GM19468 (cell line): Measurements from ENCODE around the gene ESPN.

ENCODE experiments used
- ATAC-seq: cut with Tn5 transposase; IDR thresholded peaks from one replicate; pipeline ENCODE4 v1.9.1; 2021; ENCODE audit warnings: mild to moderate bottlenecking, moderate library complexity, moderate number of reproducible peaks; ENCODE audit not compliant: unreplicated experiment; ENCODE audit errors: extremely low read depth

The ESPN gene

DNA sequence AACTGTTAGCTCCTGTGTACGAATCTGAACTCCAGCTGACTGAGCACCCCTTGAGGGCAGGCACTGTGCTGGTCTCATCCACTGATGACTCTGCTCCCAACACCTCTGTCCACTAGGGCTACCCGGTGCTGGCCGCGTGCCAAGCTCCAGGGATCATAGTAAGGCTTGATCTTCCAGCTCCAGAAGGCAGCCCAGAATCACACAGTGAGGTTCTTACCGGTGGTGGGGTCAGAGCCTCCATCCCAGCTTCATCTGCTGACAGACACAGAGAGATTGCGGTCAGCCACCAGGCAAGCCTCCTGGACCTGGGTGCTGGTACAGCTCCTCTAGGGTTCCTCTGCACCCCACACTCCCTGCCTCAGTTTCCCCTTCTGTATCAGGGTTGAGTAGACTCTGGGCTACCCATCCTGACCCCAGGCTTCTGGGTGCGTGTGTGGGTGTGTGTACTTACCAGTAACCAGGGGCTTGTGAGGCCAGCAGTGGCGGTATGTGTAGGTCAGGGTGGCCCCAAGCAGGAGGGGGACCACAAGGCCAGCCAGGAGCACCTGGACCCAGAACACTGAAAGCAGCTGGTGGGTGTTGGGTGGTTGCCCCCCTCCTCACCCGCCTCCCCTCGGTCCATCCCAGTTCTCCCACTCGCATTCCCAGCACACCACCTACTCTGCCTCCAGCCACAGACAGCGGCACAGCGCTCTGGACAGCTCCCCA, 38.0 kb downstream of the ESPN start:
- no peak for ATAC-seq

DNA sequence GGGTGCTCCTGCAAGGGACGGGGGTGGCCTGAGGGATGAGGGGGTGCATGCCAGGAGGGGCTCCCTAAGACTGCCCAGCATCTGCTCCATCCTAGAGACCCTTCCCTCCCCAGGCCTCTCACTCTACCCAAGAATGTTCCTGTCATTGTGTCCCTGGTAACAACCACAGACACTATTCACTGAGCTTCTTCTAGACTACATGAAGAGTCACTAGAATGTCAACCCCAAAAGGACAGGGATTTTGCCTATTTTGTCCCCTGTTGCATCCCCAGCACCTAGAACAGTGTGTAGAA, 38.5 kb downstream of the ESPN start:
- ATAC-seq: no peak

DNA sequence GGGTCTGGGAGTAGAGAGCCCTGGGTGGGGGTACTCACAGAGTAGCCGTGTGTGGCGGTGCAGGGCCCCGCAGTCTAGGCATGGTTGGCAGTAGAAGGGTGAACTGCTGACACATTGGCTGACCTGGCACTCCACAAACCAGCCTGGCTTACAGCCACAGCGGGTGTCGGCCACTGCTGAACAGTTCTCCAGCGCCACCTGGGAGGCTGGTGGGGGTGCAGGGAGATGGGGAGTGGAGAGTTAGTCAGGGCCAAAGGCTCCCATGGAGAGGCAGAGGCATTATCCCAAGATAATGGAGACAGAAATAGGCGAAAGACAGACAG, 39.9 kb downstream of the ESPN start:
- no peak for ATAC-seq

DNA sequence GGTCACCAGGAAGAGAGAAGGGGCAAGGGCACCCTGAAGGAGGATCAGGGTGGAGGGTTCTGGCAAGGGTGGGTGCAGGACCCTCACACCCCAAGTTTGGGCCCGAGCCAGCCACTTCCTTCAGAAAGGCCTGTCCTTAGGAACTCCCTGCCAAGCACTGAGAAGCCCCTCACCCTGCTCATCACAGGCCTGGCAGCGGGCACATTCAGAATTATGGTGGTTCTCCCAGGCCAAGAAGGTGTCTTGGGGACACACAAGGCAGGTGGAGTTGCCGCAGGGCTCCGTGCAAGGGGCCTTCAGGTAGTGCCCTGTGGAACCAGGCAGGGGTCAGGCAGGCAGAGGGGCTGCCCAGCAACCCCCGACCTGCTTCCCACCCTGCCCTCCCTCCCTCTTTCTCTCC, 40.3 kb downstream of the ESPN start:
- ATAC-seq: no peak

DNA sequence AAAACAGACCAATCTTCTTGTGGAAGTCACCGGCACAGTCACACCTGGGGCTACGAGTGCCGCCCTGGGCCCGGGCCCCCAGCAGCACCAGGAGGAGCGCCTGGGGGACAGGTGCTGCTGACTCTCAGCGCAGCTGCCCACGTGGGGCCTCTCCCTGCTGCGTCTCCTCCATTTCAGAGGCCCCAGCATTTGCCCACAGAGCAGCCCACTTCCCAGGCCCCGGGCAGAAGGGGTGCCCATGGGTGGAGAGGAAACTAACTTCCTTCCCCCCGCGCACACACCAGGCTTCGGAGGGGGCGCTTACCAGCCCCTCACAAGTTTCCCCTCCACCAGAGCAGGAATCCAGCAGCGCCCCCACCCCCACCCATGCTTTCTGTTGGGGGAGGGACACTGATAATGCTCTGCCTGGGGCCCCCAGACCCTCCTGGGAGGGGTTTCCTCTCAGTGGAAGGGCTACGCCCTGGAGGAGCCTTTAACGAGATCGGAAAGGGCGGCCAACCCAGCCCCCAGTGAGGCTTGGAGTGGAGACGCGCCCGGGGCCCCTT, 41.0 kb downstream of the ESPN start:
- no peak for ATAC-seq

DNA sequence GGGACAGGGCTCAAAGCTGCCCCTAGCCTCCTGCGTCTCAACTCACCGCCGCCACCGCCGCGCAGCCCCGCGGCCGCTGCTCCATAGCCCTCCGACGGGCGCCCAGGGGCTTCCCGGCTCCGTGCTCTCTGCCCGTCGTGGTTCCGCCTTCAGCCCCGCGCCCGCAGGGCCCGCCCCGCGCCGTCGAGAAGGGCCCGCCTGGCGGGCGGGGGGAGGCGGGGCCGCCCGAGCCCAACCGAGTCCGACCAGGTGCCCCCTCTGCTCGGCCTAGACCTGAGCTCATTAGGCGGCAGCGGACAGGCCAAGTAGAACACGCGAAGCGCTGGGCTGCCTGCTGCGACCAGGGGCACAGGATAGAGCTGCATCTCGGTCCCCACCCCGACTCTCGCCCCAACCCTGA, 41.4 kb downstream of the ESPN start, which contains the start of gene TNFRSF25:
TNFRSF25 (minus strand) TSS at position 151 of the 400 bp plus-strand sequence; CDS start at position 85, 66 bp downstream.
- no peak for ATAC-seq

DNA sequence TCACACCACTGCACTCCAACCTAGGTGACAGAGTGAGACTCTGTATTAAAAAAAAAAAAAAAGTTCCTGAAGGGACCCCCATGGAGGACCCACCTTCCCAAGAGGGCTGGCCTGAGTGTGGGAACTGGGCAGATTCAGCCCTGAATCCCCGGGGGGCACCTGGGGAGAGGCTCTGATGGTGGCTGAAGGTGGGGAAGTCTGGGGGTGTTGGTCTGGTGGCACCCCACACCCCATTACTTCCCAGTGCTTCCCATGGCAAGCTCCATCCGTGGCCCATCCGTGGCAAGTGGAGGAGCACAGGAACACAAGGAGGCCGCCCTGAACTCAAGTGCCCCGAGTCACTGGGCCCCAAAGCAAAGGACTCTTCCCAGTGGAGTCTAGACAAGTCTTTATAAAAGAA, 42.2 kb downstream of the ESPN start:
- no peak for ATAC-seq

DNA sequence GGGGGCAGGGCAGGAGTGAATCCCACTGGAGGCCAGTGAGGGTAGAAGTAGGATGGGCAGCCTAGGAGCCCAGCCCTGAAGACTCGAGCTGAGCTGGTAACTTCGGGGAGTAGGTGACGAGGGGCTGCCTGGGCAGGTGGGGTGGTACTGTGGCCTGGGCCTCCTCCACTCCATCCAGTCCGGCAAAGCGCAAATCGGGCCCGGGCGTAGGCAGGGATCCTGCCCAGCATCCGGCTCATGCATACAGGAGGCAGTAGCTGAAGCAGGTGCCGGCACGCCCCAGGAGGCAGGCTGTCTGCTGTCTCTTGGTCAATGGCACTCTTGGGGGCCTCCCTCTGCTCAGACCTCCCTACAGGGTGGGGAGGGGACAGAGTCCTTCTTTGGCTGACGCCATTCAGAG, 42.6 kb downstream of the ESPN start:
- ATAC-seq: no peak

DNA sequence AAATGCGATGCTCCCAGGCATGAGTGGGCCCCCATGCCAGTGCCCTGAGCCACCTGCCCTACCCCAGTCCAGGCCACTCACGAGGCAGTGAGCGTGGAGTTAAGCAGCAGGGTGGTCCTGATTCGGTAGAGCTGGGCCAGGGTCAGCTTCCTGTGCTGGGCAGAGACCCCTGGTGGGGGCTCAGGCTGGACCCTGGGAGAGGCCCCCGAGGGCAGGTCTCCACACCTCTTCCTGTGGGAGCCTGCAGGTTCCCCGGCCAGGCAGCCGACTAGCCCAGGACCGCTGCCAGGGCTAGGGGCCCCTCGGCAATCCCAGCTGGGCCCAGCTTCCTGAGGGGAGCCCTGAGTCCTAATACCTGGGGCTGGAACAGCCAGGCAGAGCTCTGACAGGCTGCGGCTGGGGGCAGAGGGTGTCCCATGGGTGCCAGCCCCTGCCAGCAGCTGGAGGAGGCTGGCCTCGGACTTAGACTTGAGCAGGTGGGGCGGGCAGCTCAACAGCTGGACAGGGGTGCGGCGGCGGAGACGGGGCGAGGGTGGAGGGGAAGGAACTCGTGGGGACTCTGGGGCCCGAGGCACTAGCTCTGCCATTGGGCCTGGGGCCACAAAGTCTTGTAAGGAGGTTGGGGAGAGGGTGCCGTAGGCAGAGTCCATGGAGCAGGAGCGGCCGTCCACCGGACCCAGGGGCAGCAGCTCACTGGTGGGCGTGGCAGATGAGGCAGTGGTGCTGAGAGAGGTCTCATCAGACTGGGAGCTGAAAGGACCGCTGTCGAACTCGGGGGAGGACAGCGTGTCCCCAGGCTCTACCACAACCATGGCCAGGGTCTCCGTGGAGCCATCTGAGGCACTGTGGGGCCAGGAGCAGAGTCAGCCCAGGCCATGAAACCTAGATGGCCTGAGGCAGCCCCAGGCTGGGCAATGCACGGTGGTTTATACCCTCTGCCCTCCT, 43.4 kb downstream of the ESPN start:
- ATAC-seq: no peak

DNA sequence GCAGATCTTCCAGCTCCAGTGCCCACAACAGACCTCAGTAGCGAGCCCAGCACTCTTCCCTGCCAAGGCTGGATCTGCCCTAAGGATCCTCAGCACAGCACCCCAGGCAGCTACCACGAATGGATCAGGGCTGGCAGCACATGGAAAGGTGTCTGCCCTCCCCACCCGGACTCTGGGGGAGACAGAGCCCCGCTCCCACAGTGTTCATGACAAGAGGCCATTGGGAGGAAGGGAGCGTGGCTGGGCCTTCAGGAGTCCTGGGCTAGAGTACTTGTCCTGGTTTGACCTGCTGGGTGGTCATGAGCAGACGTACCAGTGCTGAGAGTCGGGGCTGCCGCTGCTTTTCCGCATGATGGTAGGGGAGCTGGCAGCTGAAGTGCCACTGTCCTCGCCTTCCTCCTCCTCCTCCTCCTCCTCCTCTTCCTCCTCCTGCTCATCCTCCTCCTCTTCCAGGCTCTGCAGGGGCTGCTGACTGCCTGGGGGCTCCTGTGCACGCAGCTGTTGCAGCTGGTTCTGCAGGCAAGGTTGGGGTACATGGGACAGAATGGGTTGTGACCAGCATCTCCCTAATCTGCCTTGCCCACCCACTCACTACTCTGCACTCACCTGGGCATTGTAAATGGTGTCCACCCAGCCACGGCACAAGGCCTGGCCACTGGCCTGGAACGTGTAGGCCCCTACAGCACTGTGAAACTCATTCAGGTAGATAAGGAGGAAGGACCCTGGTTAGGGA, 44.3 kb downstream of the ESPN start:
- no peak for ATAC-seq

DNA sequence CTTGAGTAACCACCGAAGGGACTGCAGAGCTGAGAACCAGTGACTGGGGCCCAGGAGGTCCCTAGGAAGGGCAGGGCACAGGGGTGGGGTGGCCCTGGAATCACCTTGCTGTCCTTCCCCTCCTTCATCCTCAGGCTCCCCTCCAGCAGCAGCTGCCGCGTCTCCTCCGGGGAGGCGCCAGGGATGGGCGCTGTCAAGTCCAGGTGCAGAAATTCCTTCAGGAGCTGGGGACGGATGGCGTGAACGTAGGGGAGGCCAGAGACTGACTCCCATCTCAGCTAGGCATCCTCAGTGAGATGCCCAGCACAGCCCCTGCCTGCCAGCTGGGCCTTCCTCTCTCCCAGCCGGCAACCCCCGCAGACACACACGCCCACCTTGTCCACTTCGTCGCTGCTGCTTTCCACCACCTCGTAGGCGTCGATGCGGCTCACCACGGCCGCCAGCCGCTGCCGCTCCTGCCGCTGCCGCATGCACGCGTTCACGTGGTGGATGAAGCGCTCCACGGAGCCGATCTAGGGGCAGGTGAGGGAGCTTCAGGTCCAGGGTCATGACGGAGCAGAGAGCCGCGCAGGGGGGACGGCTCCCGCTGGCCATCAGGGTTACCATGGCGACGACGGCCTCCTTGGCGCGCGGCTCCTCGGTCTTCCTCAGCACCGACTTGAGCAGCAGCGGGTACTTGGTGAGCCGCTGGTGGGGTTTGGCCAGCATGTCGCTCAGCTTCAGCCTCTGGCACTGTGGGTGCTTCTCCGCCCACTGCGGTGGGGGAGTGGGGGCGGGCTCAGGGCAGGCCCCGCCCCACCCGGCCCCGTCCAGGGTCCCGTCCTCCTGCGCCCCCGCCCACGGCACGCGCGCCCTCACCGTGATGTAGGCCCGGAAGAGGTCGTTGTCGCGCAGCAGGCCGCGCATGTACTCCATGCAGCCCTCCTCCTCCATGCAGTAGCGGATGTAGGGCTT, 45.8 kb downstream of the ESPN start:
- no peak for ATAC-seq

DNA sequence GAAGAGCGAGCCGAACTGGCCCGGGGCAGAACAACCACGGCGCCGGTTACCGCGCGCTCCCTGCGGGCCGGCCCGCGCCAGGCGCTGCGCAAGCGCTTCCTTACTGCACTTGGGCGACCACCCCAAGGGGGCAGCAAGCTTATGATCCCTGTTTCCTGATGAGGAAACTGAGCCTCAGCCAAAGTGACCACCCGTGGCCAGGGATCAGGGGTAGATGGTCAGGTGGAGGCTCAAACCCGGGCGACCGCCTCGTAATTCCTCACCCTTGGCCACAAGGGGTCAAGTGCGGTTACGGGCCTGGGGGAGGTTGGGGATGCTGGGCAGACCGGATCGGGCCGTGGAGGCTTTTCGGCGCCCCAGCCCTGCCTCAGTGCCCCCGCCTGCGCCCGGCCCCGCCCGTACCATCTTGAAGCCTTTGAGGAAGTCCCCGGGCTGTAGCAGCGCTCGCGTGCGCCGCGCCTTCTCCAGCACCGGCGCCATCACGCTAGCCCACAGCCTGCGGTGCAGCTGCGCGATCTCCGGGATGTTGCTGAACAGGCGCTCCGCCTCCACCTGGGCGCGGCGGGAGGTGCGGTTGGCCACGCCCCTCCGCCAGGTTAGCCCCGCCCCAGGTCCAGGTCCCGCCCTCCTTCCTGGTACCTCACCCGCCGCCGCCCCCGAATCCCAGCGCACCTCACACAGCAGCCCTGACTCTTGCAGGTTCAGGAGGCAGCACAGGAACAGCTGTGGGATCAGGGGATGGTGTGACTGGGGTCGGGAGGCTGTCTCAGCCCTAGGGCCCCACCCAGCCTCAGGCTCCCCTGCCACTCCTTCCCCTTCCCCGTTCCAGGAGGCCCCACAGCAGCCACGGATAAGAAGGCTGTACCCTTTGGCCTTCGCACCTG, 46.8 kb downstream of the ESPN start:
- no peak for ATAC-seq

DNA sequence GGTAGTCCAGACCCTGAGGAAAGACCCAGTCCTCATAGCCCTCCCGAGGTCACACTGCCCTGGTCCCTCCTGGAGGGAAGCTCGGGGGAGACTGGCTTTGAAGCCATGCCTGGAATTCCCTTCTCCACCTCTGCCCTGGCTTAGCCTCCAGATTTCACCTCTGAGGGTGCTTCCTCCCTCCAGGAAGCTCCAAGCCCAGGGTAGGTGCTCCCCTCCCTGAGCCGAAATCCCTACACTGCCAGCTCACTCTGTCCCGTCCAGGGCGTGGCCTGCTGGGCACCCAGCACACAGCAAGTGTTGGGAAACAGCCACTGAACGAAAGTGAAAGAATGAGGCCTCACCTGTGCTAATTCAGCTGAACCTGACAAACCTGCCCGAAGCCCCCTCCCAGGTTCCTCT, 47.4 kb downstream of the ESPN start:
- ATAC-seq: no peak

DNA sequence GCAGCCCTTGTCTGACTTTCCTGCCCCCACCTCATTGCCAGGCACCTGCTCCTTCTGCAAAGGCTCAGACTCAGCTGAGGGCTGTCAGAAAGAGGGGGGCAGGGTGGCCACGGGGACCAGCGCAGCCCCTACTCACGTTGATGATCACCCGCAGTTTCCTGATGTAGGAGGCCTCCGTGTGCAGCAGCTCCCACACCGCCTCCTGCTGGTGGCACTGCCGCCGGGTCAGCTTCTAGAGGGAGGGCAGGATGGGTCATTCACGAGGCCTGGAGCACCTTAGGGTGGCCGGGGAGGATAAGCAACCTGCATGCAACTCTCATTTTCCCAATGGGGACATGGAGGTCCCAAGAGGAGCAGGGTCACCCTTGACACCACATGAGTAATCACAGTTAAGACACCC, 47.8 kb downstream of the ESPN start:
- no peak for ATAC-seq

DNA sequence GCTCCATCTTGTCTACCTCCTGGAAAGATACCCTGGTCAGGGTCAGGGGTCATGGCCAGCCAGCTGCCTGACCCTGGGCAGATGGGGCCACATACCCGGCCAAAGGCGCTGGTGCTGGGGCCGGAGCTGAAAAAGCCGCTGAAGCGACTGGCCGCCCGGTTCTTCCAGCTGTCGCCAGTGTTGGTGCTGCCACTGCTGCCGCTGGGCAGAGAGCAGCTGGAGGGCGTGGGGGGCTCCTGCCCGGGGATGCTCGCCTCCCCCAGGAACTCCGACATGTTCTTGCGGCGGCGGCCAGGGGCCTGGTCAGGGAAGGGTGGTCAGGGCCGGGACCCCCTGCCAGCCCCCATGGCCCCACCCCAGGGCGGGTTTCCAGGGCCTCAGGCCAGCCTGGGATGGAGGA, 48.6 kb downstream of the ESPN start:
- no peak for ATAC-seq

DNA sequence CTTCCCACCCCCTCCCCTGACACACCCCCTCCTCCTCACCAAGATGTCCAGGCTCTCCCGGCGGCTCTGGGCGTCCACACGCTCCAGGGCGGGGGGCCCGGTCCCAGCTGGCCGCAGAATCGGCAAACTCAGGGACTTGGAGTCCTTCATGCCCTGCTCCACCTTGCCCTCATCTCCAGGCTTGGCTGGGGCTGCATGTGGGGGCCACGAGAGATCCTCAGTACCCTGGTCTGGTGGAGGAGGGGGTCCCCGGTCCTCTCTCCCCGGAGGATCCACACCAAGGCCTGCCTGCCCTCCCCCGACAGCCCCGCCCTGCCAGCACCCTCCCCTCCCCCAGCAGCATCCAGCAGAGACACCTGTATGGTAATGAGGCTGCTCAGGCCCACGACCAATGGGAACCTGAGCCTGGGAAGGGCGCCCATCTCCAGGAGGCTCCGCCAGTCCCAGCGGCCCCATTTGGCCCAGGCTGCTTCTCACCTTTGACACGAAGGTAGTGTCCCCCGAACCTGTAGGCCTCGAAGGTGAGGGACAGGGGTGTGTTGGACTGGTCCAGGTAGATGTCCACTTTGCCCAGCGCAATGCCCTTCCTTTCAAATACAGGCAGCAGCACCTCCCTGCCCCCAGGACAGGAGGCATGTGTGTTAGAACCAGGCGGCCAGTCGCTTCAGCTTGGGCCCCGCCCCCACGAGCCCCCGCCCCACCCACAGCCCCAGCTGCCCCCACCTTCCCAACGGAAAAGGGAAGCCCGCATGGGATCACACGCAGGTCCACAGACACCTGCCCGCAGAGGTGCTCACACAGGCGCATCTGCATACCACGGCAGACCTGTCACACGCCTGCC, 49.6 kb downstream of the ESPN start:
- ATAC-seq: no peak

DNA sequence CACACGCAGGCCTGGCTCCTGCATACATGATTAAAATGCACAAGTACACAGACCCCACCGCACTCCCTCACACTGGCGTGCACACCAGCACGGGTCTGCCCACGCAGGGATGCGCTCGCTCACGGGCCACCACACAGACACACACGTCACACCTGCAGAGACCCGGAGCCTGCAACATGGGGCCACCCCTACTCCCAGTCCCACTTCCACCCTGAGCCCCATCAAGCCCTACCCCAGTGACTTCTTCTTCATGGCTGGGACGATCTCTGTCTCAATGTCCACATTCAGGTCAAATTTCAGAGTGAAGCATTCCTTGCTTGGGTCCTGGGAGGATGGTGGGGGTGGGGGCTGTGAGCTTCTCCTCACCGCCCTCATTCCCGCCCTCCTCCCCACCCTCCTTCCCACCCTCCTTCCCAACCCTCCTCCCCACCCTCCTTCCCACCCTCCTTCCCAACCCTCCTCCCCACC, 50.3 kb downstream of the ESPN start:
- ATAC-seq: no peak
